GM12801 (cell line): Measurements from ENCODE around the gene IGF1R.

Experiments used
- CTCF ChIP-seq: IDR thresholded peaks from one replicate; pipeline ENCODE4 v1.5.1; 2011; ENCODE audit warnings: control low read depth; ENCODE audit not compliant: insufficient read length; ENCODE audit errors: extremely low read depth

IGF1R gene

GRCh38 chr15:98668566-98669308 lies 20.4 kb downstream of the IGF1R start:
- no peak for TF ChIP-seq CTCF

- no peak for TF ChIP-seq CTCF
These were observed 21.3 kb downstream of the IGF1R start for GRCh38 chr15:98669638-98670037.

- TF ChIP-seq CTCF, result no peak
These were observed 23.0 kb downstream of the IGF1R start for GRCh38 chr15:98671060-98672008.

GRCh38 chr15:98673133-98673532 lies 24.8 kb downstream of the IGF1R start:
- TF ChIP-seq CTCF, result no peak

- TF ChIP-seq CTCF, result no peak
These were observed 26.0 kb downstream of the IGF1R start for GRCh38 chr15:98674336-98674735.

- TF ChIP-seq CTCF, result no peak
These were observed 28.4 kb downstream of the IGF1R start for GRCh38 chr15:98676586-98677270.
